Neural crest cell (in vitro differentiated cells): ENCODE measurements around the gene MACROH2A2. TPM values are rescaled to one million over a fixed set of nuclear protein-coding genes. Genes with fewer than 3 reads are reported as not detected.

Experiments
- DNase-seq: peaks from one replicate; pipeline ENCODE4 v3.0.0; 2021; ENCODE audit warnings: low read depth, mixed read lengths, low spot score
- H3K27ac Mint-ChIP-seq: one replicate; pipeline ENCODE4 v1.8.0; 2021; ENCODE audit warnings: mild to moderate bottlenecking, mixed read lengths; ENCODE audit not compliant: unreplicated experiment
- H3K27me3 Mint-ChIP-seq: 2 replicates; pipeline ENCODE4 v1.8.0; 2021; ENCODE audit warnings: low read depth, mild to moderate bottlenecking, mixed read lengths
- H3K36me3 Mint-ChIP-seq: 2 replicates; pipeline ENCODE4 v1.8.0; 2021; ENCODE audit warnings: low read depth, mild to moderate bottlenecking, mixed read lengths
- H3K4me1 Mint-ChIP-seq: 2 replicates; pipeline ENCODE4 v1.8.0; 2021; ENCODE audit warnings: mixed read lengths
- H3K4me3 Mint-ChIP-seq: one replicate; pipeline ENCODE4 v1.8.0; 2021; ENCODE audit warnings: mild to moderate bottlenecking, mixed read lengths
- H3K9me3 Mint-ChIP-seq: 2 replicates; pipeline ENCODE4 v1.8.0; 2021; ENCODE audit warnings: mixed read lengths
- total RNA-seq: library from RNA; stranded (reverse); gene quantifications from 2 replicates; pipeline ENCODE4 v1.2.1, GENCODE V29; 2021
- TF ChIP-seq, protein P1 (sequence below): fragments of 200-600 bp; sonication (generic); conservative IDR thresholded peaks from 2 replicates; pipeline ENCODE4 v1.5.0; 2021; ENCODE audit warnings: antibody characterized with exemption, mild to moderate bottlenecking

The MACROH2A2 gene
- total RNA-seq, 1 donor from 2014 or later: 149 TPM

DNA sequence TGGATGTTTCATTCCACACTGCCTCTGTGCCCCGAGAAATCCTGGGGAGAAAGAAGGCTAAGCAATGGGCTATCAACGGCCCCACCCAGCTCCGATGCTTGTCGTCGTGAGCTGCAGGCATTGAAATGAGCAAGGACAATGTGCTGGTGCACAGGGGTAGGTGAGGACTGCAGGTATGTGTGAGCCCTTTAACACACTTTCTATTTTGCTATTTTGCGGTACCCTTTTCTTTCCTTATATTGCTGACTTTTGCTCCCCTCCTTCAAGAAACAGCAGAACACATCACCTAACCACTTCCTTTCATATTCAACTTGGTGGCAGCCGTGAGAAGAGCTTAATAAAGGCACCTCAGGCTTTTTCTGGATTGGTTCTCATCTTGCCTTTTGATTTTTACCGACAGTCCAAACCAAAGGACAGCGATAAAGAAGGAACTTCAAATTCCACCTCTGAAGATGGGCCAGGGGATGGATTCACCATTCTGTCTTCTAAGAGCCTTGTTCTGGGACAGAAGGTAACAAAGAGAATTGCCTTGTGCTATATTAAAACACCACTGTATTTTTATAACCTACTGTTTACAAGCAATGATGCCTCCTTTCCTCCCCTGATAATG, 40.8 kb downstream of the MACROH2A2 start:
- Mint-ChIP-seq H3K4me3 (no peak overlapping the region), H3K4me1 (no peaks in the 10 kb centered on the region), H3K9me3 (no peaks in the 10 kb centered on the region), H3K27me3 (no peaks in the 10 kb centered on the region), H3K27ac (no peak overlapping the region), H3K36me3 (peaks cover 11% of the 10 kb centered on the region)
- no peak for DNase-seq
- TF ChIP-seq, protein P1, sequence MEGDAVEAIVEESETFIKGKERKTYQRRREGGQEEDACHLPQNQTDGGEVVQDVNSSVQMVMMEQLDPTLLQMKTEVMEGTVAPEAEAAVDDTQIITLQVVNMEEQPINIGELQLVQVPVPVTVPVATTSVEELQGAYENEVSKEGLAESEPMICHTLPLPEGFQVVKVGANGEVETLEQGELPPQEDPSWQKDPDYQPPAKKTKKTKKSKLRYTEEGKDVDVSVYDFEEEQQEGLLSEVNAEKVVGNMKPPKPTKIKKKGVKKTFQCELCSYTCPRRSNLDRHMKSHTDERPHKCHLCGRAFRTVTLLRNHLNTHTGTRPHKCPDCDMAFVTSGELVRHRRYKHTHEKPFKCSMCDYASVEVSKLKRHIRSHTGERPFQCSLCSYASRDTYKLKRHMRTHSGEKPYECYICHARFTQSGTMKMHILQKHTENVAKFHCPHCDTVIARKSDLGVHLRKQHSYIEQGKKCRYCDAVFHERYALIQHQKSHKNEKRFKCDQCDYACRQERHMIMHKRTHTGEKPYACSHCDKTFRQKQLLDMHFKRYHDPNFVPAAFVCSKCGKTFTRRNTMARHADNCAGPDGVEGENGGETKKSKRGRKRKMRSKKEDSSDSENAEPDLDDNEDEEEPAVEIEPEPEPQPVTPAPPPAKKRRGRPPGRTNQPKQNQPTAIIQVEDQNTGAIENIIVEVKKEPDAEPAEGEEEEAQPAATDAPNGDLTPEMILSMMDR: no peak

GRCh38 chr10:70094250-70094649, 41.6 kb downstream of the MACROH2A2 start:
- no peak overlapping the region for H3K27ac Mint-ChIP-seq
- no peaks in the 10 kb centered on the region for H3K9me3 Mint-ChIP-seq
- H3K4me3 Mint-ChIP-seq: no peak overlapping the region
- peaks cover 16% of the 10 kb centered on the region for H3K36me3 Mint-ChIP-seq
- no peak for DNase-seq
- no peaks in the 10 kb centered on the region for H3K4me1 Mint-ChIP-seq
- H3K27me3 Mint-ChIP-seq: no peaks in the 10 kb centered on the region
- TF ChIP-seq, protein P1: no peak

GRCh38 chr10:70096016-70096704, 43.5 kb downstream of the MACROH2A2 start:
- Mint-ChIP-seq H3K4me3 (no peak overlapping the region), H3K27ac (no peak overlapping the region), H3K36me3 (peaks cover 24% of the 10 kb centered on the region), H3K9me3 (no peaks in the 10 kb centered on the region), H3K4me1 (peaks cover 3% of the 10 kb centered on the region), H3K27me3 (no peaks in the 10 kb centered on the region)
- TF ChIP-seq, protein P1: no peak
- DNase-seq: no peak

GRCh38 chr10:70096705-70097420, 44.2 kb downstream of the MACROH2A2 start:
- Mint-ChIP-seq H3K27ac (no peak overlapping the region), H3K4me3 (no peak overlapping the region), H3K4me1 (peaks cover 4% of the 10 kb centered on the region), H3K36me3 (peaks cover 29% of the 10 kb centered on the region), H3K27me3 (no peaks in the 10 kb centered on the region), H3K9me3 (no peaks in the 10 kb centered on the region)
- TF ChIP-seq, protein P1: no peak
- DNase-seq: no peak

DNA sequence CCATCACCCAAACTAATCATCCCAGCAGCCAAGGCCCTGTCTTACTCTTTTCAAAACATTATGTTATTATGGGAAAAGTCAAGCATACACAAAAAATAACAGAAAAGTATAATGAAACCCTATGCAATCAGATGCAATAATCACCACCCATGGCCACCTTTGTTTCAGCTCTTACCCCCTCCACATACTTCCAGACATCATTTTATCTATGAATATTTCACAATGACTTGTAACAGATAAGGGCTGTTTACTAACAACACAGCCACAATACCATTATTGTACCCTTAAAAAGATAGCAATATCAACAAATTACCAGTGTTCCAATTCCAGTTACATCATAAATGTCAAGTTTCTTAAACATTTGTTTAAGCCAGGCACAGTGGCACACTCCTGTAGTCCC, 44.8 kb downstream of the MACROH2A2 start:
- no peak overlapping the region for H3K27ac Mint-ChIP-seq
- no peak overlapping the region for H3K4me3 Mint-ChIP-seq
- no peaks in the 10 kb centered on the region for H3K27me3 Mint-ChIP-seq
- peaks cover 33% of the 10 kb centered on the region for H3K36me3 Mint-ChIP-seq
- H3K4me1 Mint-ChIP-seq: peaks cover 4% of the 10 kb centered on the region
- TF ChIP-seq, protein P1: no peak
- no peak for DNase-seq
- H3K9me3 Mint-ChIP-seq: no peaks in the 10 kb centered on the region
